Keratinocyte (primary cell): ENCODE measurements around the gene BPTF. TPM values are rescaled to one million over a fixed set of nuclear protein-coding genes. Genes with fewer than 3 reads are reported as not detected.

ENCODE experiments used
- DNase-seq: peaks from one replicate; pipeline ENCODE4 v3.0.0-alpha.2; 2011; ENCODE audit warnings: low read depth, missing footprints, low spot score
- FAIRE-seq: peaks from 2 replicates; lab custom pipeline; 2011; peaks lifted over from hg19 to GRCh38; lab: Jason Lieb, UNC
- H2AFZ ChIP-seq: 2 replicates; pipeline ENCODE4 v1.6.0; 2012; ENCODE audit warnings: low read length, control low read depth, inconsistent platforms; ENCODE audit not compliant: control insufficient read depth
- H3K27ac ChIP-seq: 2 replicates; pipeline ENCODE4 v1.5.1; 2011; ENCODE audit warnings: low read length; ENCODE audit not compliant: control insufficient read depth, insufficient read depth
- H3K27me3 ChIP-seq: 3 replicates; pipeline ENCODE4 v1.6.0; 2011; ENCODE audit warnings: low read length; ENCODE audit not compliant: control insufficient read depth, insufficient read depth; ENCODE audit errors: extremely low read depth
- H3K36me3 ChIP-seq, 2 experiments: 2 replicates in 1 of 2; 3 replicates in 1 of 2; pipeline ENCODE4 v1.5.1; 2011; ENCODE audit warnings: low read length in 2 of 2, mild to moderate bottlenecking in 1 of 2; ENCODE audit not compliant: control insufficient read depth in 2 of 2, insufficient read depth in 2 of 2; ENCODE audit errors: extremely low read depth in 1 of 2
- H3K4me1 ChIP-seq: 3 replicates; pipeline ENCODE4 v1.5.1; 2011; ENCODE audit warnings: low read length; ENCODE audit not compliant: control insufficient read depth, insufficient read depth; ENCODE audit errors: extremely low read depth
- H3K4me2 ChIP-seq: 3 replicates; pipeline ENCODE4 v1.6.0; 2011; ENCODE audit warnings: low read depth, low read length; ENCODE audit not compliant: control insufficient read depth, insufficient read depth; ENCODE audit errors: extremely low read depth
- H3K4me3 ChIP-seq, 3 experiments: fragments of 200-600 bp in 1 of 3; sonication (generic) in 1 of 3; 2 replicates in 2 of 3; 3 replicates in 1 of 3; pipeline ENCODE4 v1.5.1; 2011 to 2016; ENCODE audit warnings: low read length in 3 of 3, mild to moderate bottlenecking in 3 of 3, control low read depth in 2 of 3, inconsistent platforms in 1 of 3, low read depth in 1 of 3, mixed read lengths in 1 of 3, mixed run types in 1 of 3, moderate library complexity in 1 of 3; ENCODE audit not compliant: control insufficient read depth in 2 of 3, insufficient read depth in 2 of 3; ENCODE audit errors: extremely low read depth in 1 of 3
- H3K79me2 ChIP-seq: 2 replicates; pipeline ENCODE4 v1.6.0; 2012; ENCODE audit warnings: low read length; ENCODE audit not compliant: control insufficient read depth, insufficient read depth
- H3K9ac ChIP-seq: 3 replicates; pipeline ENCODE4 v1.6.0; 2011; ENCODE audit warnings: low read length; ENCODE audit not compliant: control insufficient read depth, insufficient read depth; ENCODE audit errors: extremely low read depth
- H3K9me1 ChIP-seq: 3 replicates; pipeline ENCODE4 v1.6.0; 2011; ENCODE audit warnings: low read length; ENCODE audit not compliant: control insufficient read depth, insufficient read depth; ENCODE audit errors: extremely low read depth
- H3K9me3 ChIP-seq: 2 replicates; pipeline ENCODE4 v1.5.1; 2012; ENCODE audit warnings: low read depth, low read length; ENCODE audit not compliant: control insufficient read depth
- H4K20me1 ChIP-seq: 3 replicates; pipeline ENCODE4 v1.6.0; 2011; ENCODE audit warnings: low read length; ENCODE audit not compliant: control insufficient read depth, insufficient read depth; ENCODE audit errors: extremely low read depth
- EZH2 ChIP-seq: IDR thresholded peaks from one replicate; pipeline ENCODE4 v1.6.1; 2012; ENCODE audit warnings: inconsistent platforms, mild to moderate bottlenecking, low read length, moderate library complexity
- dilution Hi-C: fragments of 300-500 bp; cut with MboI; formaldehyde crosslinking; loops from one replicate; pipeline ENCODE4 v1.7.0; 2020; ENCODE audit warnings: low sequenced_read_pairs; ENCODE audit not compliant: extremely low pct_ligation_motif_present
- polyA plus RNA-seq, 5 experiments: library from polyadenylated mRNA; depleted of rRNA in 3 of 5; stranded (reverse) in 3 of 5; stranded (forward) in 1 of 5; unstranded in 1 of 5; fragments of >200 nt; gene quantifications; 1 replicate in 1 of 5; 2 replicates in 3 of 5; 3 replicates in 1 of 5; pipeline versions ENCODE4 v1.2.1 to v1.2.3, GENCODE V29; 2011 to 2012; ENCODE audit warnings: missing spikeins in 2 of 5, low read depth in 1 of 5, low replicate concordance in 1 of 5
- TF ChIP-seq, protein P1 (sequence below), 3 experiments: IDR thresholded peaks in 1 of 3; conservative IDR thresholded peaks in 1 of 3; optimal IDR thresholded peaks in 1 of 3; 2 replicates in 2 of 3; 3 replicates in 1 of 3; pipeline versions ENCODE3 to v1.5.1; 2011; ENCODE audit warnings: low read length in 3 of 3, mild to moderate bottlenecking in 3 of 3, moderate library complexity in 2 of 3, control low read depth in 1 of 3, inconsistent platforms in 1 of 3; ENCODE audit not compliant: insufficient read depth in 2 of 3; ENCODE audit errors: extremely low read depth in 1 of 3

The BPTF gene
- polyA plus RNA-seq, 1 donor (not counting 4 experiments of a cell fraction or from before 2014, with no cell fraction given) = 28.3 TPM

DNA sequence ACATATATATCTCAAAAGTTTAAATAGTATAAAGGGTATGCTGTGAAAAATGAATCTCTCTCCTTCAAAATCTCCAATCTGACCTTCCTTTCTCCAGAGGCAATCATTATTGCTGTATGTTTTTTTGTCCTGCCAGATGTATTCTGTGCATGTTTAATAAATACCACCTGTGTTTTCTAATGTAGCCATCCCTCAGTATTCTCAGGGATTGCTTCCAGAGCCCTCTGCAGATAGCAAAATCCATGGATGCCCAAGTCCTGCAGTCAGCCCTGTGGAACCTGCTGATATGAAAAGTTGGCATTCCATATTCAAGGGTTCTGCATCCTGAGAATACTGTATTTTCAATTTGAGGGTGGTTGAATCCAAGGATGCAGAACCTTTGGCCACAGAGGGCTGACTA, 42.9 kb downstream of the BPTF start:
- H3K36me3 ChIP-seq = peaks cover 0 to 2% of the 10 kb centered on the region in 2 experiments
- no peak overlapping the region for H3K4me3 ChIP-seq
- no peak for TF ChIP-seq EZH2
- H3K27me3 ChIP-seq = no peaks in the 10 kb centered on the region
- dilution Hi-C loops = no loop called here
- no peaks in the 10 kb centered on the region for H4K20me1 ChIP-seq
- peaks cover 24% of the 10 kb centered on the region for H3K79me2 ChIP-seq
- FAIRE-seq (no peak), DNase-seq (no peak)
- no peak overlapping the region for H3K9ac ChIP-seq
- no peaks in the 10 kb centered on the region for H3K9me3 ChIP-seq
- no peaks in the 10 kb centered on the region for H3K9me1 ChIP-seq
- no peak overlapping the region for H3K4me2 ChIP-seq
- H2AFZ ChIP-seq = no peak overlapping the region
- no peak overlapping the region for H3K27ac ChIP-seq
- no peaks in the 10 kb centered on the region for H3K4me1 ChIP-seq

DNA sequence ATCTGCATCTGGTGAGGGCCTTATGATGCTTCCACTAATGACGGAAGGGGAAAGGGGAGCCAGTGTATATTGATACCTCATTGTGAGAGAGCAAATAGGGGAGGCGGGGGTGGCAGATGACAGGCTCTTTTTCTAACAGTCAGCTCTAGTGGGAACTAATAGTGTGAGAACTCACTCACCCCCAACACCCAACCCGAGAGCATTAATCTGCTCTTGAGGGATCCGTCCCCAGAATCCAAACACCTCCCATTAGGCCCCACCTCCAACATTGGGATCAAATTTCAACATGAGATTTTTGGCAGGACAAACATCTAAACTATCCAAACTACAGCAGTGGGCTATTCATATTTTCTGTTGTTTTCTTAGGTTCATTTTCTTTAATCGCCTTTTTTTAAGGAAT, 54.4 kb downstream of the BPTF start:
- peaks cover 1% of the 10 kb centered on the region for H3K79me2 ChIP-seq
- no peaks in the 10 kb centered on the region for H3K9me1 ChIP-seq
- no peaks in the 10 kb centered on the region for H3K9me3 ChIP-seq
- H3K27ac ChIP-seq = no peak overlapping the region
- no peak for DNase-seq
- TF ChIP-seq, protein P1, sequence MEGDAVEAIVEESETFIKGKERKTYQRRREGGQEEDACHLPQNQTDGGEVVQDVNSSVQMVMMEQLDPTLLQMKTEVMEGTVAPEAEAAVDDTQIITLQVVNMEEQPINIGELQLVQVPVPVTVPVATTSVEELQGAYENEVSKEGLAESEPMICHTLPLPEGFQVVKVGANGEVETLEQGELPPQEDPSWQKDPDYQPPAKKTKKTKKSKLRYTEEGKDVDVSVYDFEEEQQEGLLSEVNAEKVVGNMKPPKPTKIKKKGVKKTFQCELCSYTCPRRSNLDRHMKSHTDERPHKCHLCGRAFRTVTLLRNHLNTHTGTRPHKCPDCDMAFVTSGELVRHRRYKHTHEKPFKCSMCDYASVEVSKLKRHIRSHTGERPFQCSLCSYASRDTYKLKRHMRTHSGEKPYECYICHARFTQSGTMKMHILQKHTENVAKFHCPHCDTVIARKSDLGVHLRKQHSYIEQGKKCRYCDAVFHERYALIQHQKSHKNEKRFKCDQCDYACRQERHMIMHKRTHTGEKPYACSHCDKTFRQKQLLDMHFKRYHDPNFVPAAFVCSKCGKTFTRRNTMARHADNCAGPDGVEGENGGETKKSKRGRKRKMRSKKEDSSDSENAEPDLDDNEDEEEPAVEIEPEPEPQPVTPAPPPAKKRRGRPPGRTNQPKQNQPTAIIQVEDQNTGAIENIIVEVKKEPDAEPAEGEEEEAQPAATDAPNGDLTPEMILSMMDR (optimal IDR thresholded peaks at IDR 0.05 in 1 of 3, IDR thresholded peaks at IDR 0.05 in 1 of 3, conservative IDR thresholded peaks at IDR 0.05 in 1 of 3; ENCODE audit: extremely low read depth in 1 of 3, insufficient read depth in 2 of 3, low read length in 3 of 3) = no peak
- no peaks in the 10 kb centered on the region for H3K27me3 ChIP-seq
- dilution Hi-C loops = no loop called here
- no peaks in the 10 kb centered on the region for H4K20me1 ChIP-seq
- no peak overlapping the region for H3K4me3 ChIP-seq
- H3K36me3 ChIP-seq = peaks cover 0 to 7% of the 10 kb centered on the region in 2 experiments
- H3K4me1 ChIP-seq = no peaks in the 10 kb centered on the region
- no peak for FAIRE-seq
- no peak overlapping the region for H2AFZ ChIP-seq
- no peak overlapping the region for H3K9ac ChIP-seq
- no peak overlapping the region for H3K4me2 ChIP-seq

DNA sequence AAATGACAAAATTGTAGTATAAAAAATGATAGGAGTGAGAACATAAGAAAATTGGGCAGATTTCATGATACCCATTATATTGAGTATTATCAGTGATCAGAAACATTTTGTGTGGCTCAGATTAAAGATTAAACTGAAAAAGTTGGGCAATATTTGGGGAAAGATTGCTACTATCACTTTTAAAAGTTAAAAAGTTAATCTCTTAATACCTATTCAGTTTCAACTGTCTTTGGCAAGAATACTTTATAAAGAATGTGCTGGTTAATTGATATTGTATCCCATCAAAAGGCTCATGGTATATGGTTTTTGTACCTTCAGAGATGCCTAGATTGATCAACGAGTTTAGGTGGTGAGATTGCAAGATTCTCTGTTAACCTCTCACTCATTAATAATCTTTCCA, 55.8 kb downstream of the BPTF start:
- Histone ChIP-seq H3K27ac (no peak overlapping the region), H3K4me1 (no peaks in the 10 kb centered on the region), H3K4me2 (no peak overlapping the region), H4K20me1 (no peaks in the 10 kb centered on the region), H2AFZ (no peak overlapping the region), H3K9me3 (no peaks in the 10 kb centered on the region), H3K4me3 (no peak overlapping the region), H3K9me1 (no peaks in the 10 kb centered on the region), H3K27me3 (no peaks in the 10 kb centered on the region), H3K79me2 (peaks cover 1% of the 10 kb centered on the region), H3K36me3 (peaks cover 0 to 4% of the 10 kb centered on the region in 2 experiments), H3K9ac (no peak overlapping the region)
- no peak for DNase-seq
- TF ChIP-seq EZH2 = no peak
- TF ChIP-seq, protein P1 (optimal IDR thresholded peaks at IDR 0.05 in 1 of 3, IDR thresholded peaks at IDR 0.05 in 1 of 3, conservative IDR thresholded peaks at IDR 0.05 in 1 of 3; ENCODE audit: extremely low read depth in 1 of 3, insufficient read depth in 2 of 3, low read length in 3 of 3) = no peak
- dilution Hi-C loops = no loop called here
- FAIRE-seq = no peak
